ENCODE measurements around the gene OR10H5. TPM values are rescaled to one million over a fixed set of nuclear protein-coding genes. Genes with fewer than 3 reads are reported as not detected.

The OR10H5 gene
- total RNA-seq, 1 donor: not detected

DNA sequence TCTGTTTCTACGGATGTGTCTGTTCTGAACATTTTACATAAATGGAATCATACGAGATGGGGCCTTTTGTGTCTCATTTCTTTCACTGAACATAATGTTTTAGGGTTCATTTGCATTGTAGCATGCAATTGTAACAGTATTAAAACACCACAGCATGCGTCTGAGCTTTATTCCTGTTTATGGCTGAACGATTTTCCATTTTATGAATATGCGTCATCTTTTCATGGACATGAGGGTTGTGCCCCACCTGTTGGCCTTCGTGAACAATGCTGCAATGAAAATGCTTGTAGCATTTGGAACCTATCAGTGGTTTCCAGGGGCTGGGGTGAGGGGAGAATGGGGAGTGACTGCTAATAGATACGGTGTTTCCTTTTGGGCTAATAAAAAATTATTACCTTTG, 22.9 kb downstream of the OR10H5 start:
- no peak for DNase-seq (ENCODE audit: low read depth)
- TF ChIP-seq, protein P1, sequence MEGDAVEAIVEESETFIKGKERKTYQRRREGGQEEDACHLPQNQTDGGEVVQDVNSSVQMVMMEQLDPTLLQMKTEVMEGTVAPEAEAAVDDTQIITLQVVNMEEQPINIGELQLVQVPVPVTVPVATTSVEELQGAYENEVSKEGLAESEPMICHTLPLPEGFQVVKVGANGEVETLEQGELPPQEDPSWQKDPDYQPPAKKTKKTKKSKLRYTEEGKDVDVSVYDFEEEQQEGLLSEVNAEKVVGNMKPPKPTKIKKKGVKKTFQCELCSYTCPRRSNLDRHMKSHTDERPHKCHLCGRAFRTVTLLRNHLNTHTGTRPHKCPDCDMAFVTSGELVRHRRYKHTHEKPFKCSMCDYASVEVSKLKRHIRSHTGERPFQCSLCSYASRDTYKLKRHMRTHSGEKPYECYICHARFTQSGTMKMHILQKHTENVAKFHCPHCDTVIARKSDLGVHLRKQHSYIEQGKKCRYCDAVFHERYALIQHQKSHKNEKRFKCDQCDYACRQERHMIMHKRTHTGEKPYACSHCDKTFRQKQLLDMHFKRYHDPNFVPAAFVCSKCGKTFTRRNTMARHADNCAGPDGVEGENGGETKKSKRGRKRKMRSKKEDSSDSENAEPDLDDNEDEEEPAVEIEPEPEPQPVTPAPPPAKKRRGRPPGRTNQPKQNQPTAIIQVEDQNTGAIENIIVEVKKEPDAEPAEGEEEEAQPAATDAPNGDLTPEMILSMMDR (IDR thresholded peaks at IDR 0.05; ENCODE audit: insufficient read depth, low read depth, low read length): no peak
- H3K4me3 ChIP-seq (ENCODE audit: low read depth, low read length): no peak overlapping the region

GRCh38 chr19:15811476-15811875, 24.0 kb downstream of the OR10H5 start:
- TF ChIP-seq, protein P1 (IDR thresholded peaks at IDR 0.05; ENCODE audit: insufficient read depth, low read depth, low read length): no peak
- no peak for DNase-seq (ENCODE audit: low read depth)
- H3K4me3 ChIP-seq (ENCODE audit: low read depth, low read length): no peak overlapping the region

- TF ChIP-seq, protein P1 (IDR thresholded peaks at IDR 0.05; ENCODE audit: insufficient read depth, low read depth, low read length): no peak
- no peak for DNase-seq (ENCODE audit: low read depth)
- no peak overlapping the region for H3K4me3 ChIP-seq (ENCODE audit: low read depth, low read length)
Measured at GRCh38 chr19:15812060-15812722, 24.7 kb downstream of the OR10H5 start.

- TF ChIP-seq, protein P1 (IDR thresholded peaks at IDR 0.05; ENCODE audit: insufficient read depth, low read depth, low read length): no peak
- no peak overlapping the region for H3K4me3 ChIP-seq (ENCODE audit: low read depth, low read length)
- DNase-seq (ENCODE audit: low read depth): no peak
Measured at GRCh38 chr19:15813916-15814315, 26.5 kb downstream of the OR10H5 start.

DNA sequence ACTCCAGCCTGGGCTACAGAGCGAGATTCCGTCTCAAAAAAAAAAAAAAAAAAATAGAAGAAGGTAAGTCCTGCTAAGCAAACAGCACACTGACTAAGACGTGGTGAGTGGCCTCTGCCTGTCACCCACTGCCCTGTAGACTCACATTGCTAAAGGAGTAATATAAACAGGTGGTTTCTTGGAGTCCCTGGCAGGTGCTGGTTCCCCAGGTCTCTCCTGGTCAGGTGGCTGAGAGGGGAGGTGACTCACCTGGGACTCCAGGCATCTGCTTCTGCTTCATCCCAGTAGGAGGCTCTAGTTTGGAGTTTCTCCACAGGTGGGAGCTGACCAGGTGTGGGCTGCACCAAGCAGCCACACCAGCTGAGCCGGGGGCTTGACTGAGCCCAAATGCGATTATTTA, 27.8 kb downstream of the OR10H5 start, which contains the start of gene OR10H1:
Gene OR10H1 (minus strand): TSS at position 359 of the 400 bp plus-strand sequence. CDS start 7,627 bp downstream, outside the sequence.
- H3K4me3 ChIP-seq (ENCODE audit: low read depth, low read length): no peak within 1 kb of the TSS
- no peak for DNase-seq (ENCODE audit: low read depth)
- TF ChIP-seq, protein P1 (IDR thresholded peaks at IDR 0.05; ENCODE audit: insufficient read depth, low read depth, low read length): no peak

DNA sequence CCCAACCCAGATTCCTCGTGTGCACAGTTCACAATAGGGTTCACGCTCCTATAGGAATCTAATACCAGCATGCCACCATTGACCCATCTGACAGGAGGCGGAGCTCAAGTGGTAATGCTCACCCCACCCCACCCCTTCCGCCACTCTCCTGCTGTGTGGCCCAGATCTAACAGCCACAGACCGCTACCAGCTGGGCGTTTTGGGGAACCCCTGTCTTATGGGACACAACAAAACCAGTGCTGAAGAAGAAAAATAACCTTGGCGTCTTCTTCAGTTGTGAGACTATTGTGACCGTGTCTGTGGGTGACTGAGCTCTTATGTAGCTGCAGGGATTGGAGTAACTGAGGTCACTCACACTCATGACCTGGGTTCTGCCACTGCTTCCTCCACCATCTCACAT, 33.2 kb downstream of the OR10H5 start:
- no peak for DNase-seq (ENCODE audit: low read depth)
- no peak overlapping the region for H3K4me3 ChIP-seq (ENCODE audit: low read depth, low read length)
- TF ChIP-seq, protein P1 (IDR thresholded peaks at IDR 0.05; ENCODE audit: insufficient read depth, low read depth, low read length): no peak

DNA sequence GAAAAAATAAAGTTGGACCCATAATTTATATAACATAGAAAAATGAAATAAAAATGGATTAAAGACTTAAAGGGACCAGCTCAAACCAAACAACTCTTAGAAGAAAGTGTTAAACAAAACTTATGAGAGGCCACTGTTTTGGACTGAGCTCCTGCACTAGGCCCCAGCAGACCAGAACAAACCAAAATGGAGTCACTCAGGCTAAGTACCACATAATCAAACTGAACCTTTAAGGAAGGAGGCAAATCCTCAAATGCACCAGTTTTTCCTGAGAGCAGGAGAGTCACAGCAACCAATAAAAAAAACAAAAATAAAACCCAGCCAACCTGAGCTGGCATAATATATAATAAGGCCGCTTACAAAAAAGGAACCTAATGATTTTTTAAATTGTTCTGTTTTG, 38.3 kb downstream of the OR10H5 start:
- DNase-seq (ENCODE audit: low read depth): no peak
- TF ChIP-seq, protein P1 (IDR thresholded peaks at IDR 0.05; ENCODE audit: insufficient read depth, low read depth, low read length): no peak
- H3K4me3 ChIP-seq (ENCODE audit: low read depth, low read length): no peak overlapping the region
